ENCODE measurements around the gene MIF.

DNA sequence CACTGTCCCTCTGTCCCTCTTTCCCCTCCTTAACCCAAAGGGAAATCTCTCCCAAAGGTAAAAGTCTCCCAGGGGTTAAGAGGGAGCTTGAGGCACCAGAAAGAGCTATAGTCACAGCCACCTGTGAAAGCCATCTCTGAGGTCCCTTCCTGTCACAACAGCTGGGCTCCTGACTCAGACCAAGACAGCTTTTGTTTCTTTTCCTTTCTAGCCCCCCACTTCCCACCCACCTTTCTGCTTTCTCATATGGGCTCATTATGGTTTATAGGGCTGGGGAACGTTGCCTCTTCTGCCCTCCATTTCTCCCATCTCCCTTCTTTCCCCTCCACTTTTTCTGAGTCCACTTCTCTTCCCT lies 19.1 kb downstream of the MIF start:
- TF ChIP-seq, protein P1, sequence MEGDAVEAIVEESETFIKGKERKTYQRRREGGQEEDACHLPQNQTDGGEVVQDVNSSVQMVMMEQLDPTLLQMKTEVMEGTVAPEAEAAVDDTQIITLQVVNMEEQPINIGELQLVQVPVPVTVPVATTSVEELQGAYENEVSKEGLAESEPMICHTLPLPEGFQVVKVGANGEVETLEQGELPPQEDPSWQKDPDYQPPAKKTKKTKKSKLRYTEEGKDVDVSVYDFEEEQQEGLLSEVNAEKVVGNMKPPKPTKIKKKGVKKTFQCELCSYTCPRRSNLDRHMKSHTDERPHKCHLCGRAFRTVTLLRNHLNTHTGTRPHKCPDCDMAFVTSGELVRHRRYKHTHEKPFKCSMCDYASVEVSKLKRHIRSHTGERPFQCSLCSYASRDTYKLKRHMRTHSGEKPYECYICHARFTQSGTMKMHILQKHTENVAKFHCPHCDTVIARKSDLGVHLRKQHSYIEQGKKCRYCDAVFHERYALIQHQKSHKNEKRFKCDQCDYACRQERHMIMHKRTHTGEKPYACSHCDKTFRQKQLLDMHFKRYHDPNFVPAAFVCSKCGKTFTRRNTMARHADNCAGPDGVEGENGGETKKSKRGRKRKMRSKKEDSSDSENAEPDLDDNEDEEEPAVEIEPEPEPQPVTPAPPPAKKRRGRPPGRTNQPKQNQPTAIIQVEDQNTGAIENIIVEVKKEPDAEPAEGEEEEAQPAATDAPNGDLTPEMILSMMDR (IDR thresholded peaks at IDR 0.05; ENCODE audit: borderline replicate concordance, extremely low read depth, low read length, poor library complexity, severe bottlenecking), result no peak
- no peak for TF ChIP-seq EZH2 (IDR thresholded peaks at IDR 0.05; ENCODE audit: borderline replicate concordance, low read depth, low read length, severe bottlenecking)
